OCI-LY1 (cell line): ENCODE data around the gene IRF2BP1.

Experiments used
- EZH2 ChIP-seq: fragments of 200-600 bp; sonication (generic), shearing (Covaris generic); IDR thresholded peaks from 2 replicates; pipeline ENCODE4 v1.8.0; 2017; ENCODE audit warnings: borderline replicate concordance, mixed run types, mild to moderate bottlenecking, antibody characterized with exemption, low read length, moderate library complexity, mixed read lengths
- TF ChIP-seq, protein P1 (sequence below): fragments of 200-600 bp; sonication (generic), shearing (Covaris generic); IDR thresholded peaks from 2 replicates; pipeline ENCODE4 v1.5.1; 2017; ENCODE audit warnings: mild to moderate bottlenecking, antibody characterized with exemption, low read length, moderate library complexity, mixed read lengths

DNA sequence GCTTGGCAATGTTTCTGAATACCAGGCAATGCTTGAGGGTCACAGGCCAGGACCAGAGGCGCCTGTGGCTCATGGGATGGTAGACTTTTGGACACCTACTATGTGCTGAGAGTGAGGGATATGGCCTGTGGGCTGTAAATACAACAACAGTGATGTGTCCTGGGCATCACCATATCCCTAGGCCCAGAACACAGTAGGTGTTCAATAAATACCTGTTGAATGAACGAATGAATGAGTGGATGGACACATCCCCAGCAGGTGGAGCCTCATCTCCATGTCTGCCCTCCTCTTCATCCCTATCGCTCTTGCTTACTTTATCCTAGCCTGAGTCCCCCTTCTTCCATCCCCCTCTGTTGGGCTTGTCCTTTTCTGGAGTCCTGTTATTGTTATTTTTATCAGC lies 45.1 kb upstream of the IRF2BP1 start:
- TF ChIP-seq, protein P1, sequence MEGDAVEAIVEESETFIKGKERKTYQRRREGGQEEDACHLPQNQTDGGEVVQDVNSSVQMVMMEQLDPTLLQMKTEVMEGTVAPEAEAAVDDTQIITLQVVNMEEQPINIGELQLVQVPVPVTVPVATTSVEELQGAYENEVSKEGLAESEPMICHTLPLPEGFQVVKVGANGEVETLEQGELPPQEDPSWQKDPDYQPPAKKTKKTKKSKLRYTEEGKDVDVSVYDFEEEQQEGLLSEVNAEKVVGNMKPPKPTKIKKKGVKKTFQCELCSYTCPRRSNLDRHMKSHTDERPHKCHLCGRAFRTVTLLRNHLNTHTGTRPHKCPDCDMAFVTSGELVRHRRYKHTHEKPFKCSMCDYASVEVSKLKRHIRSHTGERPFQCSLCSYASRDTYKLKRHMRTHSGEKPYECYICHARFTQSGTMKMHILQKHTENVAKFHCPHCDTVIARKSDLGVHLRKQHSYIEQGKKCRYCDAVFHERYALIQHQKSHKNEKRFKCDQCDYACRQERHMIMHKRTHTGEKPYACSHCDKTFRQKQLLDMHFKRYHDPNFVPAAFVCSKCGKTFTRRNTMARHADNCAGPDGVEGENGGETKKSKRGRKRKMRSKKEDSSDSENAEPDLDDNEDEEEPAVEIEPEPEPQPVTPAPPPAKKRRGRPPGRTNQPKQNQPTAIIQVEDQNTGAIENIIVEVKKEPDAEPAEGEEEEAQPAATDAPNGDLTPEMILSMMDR = no peak
- TF ChIP-seq EZH2 = no peak
